Panc1 (cell line): ENCODE measurements around the gene FAM117B. TPM values are rescaled to one million over a fixed set of nuclear protein-coding genes. Genes with fewer than 3 reads are reported as not detected.
"Not testable (repeated sequence)": the region's sequence is repeated elsewhere in the genome, so short reads cannot be mapped to it uniquely, and the experiment has no call there.

Experiments
- ATAC-seq: fragments of 200-7000 bp; cut with Tn5 transposase; 2 replicates; pipeline ENCODE4 v1.9.1; 2020; ENCODE audit warnings: mild to moderate bottlenecking, moderate library complexity
- BruUV-seq: library from RNA; stranded (reverse); fragments of 400-500 nt; replicated peaks from 2 replicates; lab custom pipeline; 2021; lab: Mats Ljungman, UMichigan
- CTCF ChIA-PET: fragments of 300-600 bp; sonication (Branson Sonifier 250); formaldehyde crosslinking; loops from one replicate; lab custom pipeline; 2022; ENCODE audit warnings: antibody characterized with exemption; lab: Charles Lee
- POLR2A ChIA-PET: fragments of 300-600 bp; sonication (Branson Sonifier 250); formaldehyde crosslinking; loops from one replicate; lab custom pipeline; 2022; ENCODE audit warnings: antibody characterized with exemption; lab: Charles Lee
- DNase-seq: peaks from one replicate; pipeline ENCODE4 v3.0.0-alpha.2; 2010; ENCODE audit warnings: low read depth, low spot score
- H3K27ac ChIP-seq: 2 replicates; pipeline ENCODE4 v1.5.1; 2011; ENCODE audit warnings: mild to moderate bottlenecking, low read length, inconsistent platforms
- H3K27me3 ChIP-seq: fragments of 200-500 bp; sonication (Bioruptor generic); 2 replicates; pipeline ENCODE4 v1.6.0; 2014; ENCODE audit warnings: low read length, inconsistent platforms; ENCODE audit not compliant: control insufficient read depth, insufficient read depth
- H3K36me3 ChIP-seq: fragments of 200-500 bp; sonication (Bioruptor generic); 2 replicates; pipeline ENCODE4 v1.5.1; 2014; ENCODE audit warnings: inconsistent platforms, mild to moderate bottlenecking, low read length, moderate library complexity; ENCODE audit not compliant: control insufficient read depth, insufficient read depth
- H3K4me1 ChIP-seq: 2 replicates; pipeline ENCODE4 v1.5.1; 2011; ENCODE audit warnings: inconsistent platforms, mild to moderate bottlenecking, low read length, moderate library complexity; ENCODE audit not compliant: control insufficient read depth, insufficient read depth
- H3K4me3 ChIP-seq, 2 experiments: 2 replicates each; pipeline ENCODE4 v1.5.1; 2011 to 2012; ENCODE audit warnings: low read depth in 2 of 2, low read length in 2 of 2, mild to moderate bottlenecking in 2 of 2, inconsistent platforms in 1 of 2, moderate library complexity in 1 of 2
- H3K9me3 ChIP-seq: fragments of 200-500 bp; sonication (Bioruptor generic); 2 replicates; pipeline ENCODE4 v1.5.1; 2014; ENCODE audit warnings: low read depth, mild to moderate bottlenecking, inconsistent platforms, low read length, moderate library complexity; ENCODE audit not compliant: control insufficient read depth, insufficient read depth
- CTCF ChIP-seq: fragments of 450-650 bp; IDR thresholded peaks from 2 replicates; pipeline ENCODE4 v1.5.1; 2017; ENCODE audit warnings: mild to moderate bottlenecking
- POLR2AphosphoS5 ChIP-seq: IDR thresholded peaks from 2 replicates; pipeline ENCODE4 v1.6.1; 2012; ENCODE audit warnings: mild to moderate bottlenecking, low read depth, low read length, moderate library complexity
- REST ChIP-seq, 2 experiments: IDR thresholded peaks; 2 replicates each; pipeline ENCODE4 v1.6.1; 2011 to 2012; ENCODE audit warnings: low read depth in 2 of 2, control low read depth in 1 of 2, low read length in 1 of 2, mild to moderate bottlenecking in 1 of 2, moderate library complexity in 1 of 2; ENCODE audit not compliant: insufficient read depth in 1 of 2
- SIN3A ChIP-seq: IDR thresholded peaks from 2 replicates; pipeline ENCODE4 v1.6.1; 2012; ENCODE audit warnings: low read depth, mild to moderate bottlenecking, low read length, moderate library complexity, borderline replicate concordance; ENCODE audit not compliant: insufficient read depth
- TCF7L2 ChIP-seq: IDR thresholded peaks from 2 replicates; pipeline ENCODE4 v1.6.1; 2011; ENCODE audit warnings: mild to moderate bottlenecking, low read depth, low read length, inconsistent platforms
- in situ Hi-C: cut with HindIII; loops from 2 replicates; pipeline ENCODE4 v1.10.0; 2016; ENCODE audit warnings: low sequenced_read_pairs, low pct_unique_long_range_greater_than_20kb
- intact Hi-C: fragments of 100-400 bp; cut with micrococcal nuclease; formaldehyde crosslinking; loops from one replicate; pipeline ENCODE4 v1.10.0; 2022; ENCODE audit not compliant: unreplicated experiment
- total RNA-seq: library from RNA; stranded (reverse); gene quantifications from one replicate; pipeline ENCODE4 v1.2.1, GENCODE V29; 2021; ENCODE audit not compliant: unreplicated experiment

FAM117B gene
- total RNA-seq, 1 experiment from 2014 or later: 7.8 TPM

- H3K4me1 ChIP-seq: no peaks in the 10 kb centered on the region
- H3K4me3 ChIP-seq: no peak overlapping the region
- intact Hi-C loops (no loop called here), in situ Hi-C loops (no loop called here)
- POLR2A ChIA-PET: no interaction called here
- H3K36me3 ChIP-seq: no peaks in the 10 kb centered on the region
- no peak overlapping the region for H3K27ac ChIP-seq
- BruUV-seq: no TSS peak
- H3K9me3 ChIP-seq: no peaks in the 10 kb centered on the region
- no peak for ATAC-seq
- H3K27me3 ChIP-seq: no peaks in the 10 kb centered on the region
- no peak for DNase-seq
- TF ChIP-seq POLR2AphosphoS5 (no peak), SIN3A (no peak), REST (IDR thresholded peaks at IDR 0.05; ENCODE audit: insufficient read depth in 1 of 2, low read depth in 2 of 2, low read length in 1 of 2) (no peak), CTCF (no peak)
- CTCF ChIA-PET: no interaction called here
Measured at GRCh38 chr2:202704248-202704647, 69.5 kb downstream of the FAM117B start.

GRCh38 chr2:202705446-202706020 is 70.8 kb downstream of the FAM117B start:
- no peak for TF ChIP-seq POLR2AphosphoS5
- no peak for TF ChIP-seq SIN3A
- no peak for TF ChIP-seq CTCF
- no peak for TF ChIP-seq REST (IDR thresholded peaks at IDR 0.05; ENCODE audit: insufficient read depth in 1 of 2, low read depth in 2 of 2, low read length in 1 of 2)
- no peak for TF ChIP-seq TCF7L2
- Histone ChIP-seq H3K9me3 (no peaks in the 10 kb centered on the region), H3K4me1 (no peaks in the 10 kb centered on the region), H3K4me3 (no peak overlapping the region), H3K36me3 (no peaks in the 10 kb centered on the region), H3K27me3 (no peaks in the 10 kb centered on the region), H3K27ac (no peak overlapping the region)
- ATAC-seq (no peak), DNase-seq (no peak)
- ChIA-PET POLR2A (no interaction called here), CTCF (no interaction called here)
- in situ Hi-C loops: no loop called here
- no TSS peak for BruUV-seq
- intact Hi-C loops: no loop called here

- H3K4me1 ChIP-seq, H3K27ac ChIP-seq, CTCF ChIA-PET, DNase-seq, intact Hi-C loops, in situ Hi-C loops, BruUV-seq, ATAC-seq, H3K27me3 ChIP-seq, POLR2A ChIA-PET, H3K9me3 ChIP-seq, H3K4me3 ChIP-seq, H3K36me3 ChIP-seq: not testable (repeated sequence)
Measured at GRCh38 chr2:202714971-202715935, 80.5 kb downstream of the FAM117B start.
